ENCODE data around the gene EFCAB6. TPM values are rescaled to one million over a fixed set of nuclear protein-coding genes. Genes with fewer than 3 reads are reported as not detected.

The EFCAB6 gene
- total RNA-seq, 2 donors from 2014 or later: 3.3 to 10.5 TPM

DNA sequence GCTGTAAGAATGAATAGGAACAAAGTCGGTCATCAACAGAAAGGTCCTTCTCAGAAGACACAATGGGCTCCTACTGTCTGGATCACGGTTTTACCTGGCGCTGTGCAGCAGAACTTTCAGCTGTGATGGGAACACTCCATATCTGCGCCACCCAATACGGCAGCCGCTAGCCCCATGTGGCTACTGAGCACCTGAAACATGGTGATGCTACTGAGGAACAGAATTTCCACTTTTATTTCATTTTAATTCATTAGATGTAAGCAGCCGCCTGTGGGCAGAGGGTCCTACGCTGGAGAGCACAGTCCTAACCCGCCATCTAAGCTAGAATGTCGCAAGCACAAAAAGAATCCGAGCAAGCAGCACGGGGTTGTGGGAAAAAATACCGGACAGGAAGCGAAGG lies 47.5 kb upstream of the EFCAB6 start:
- intact Hi-C loops (cut with DNase I): no loop called here
- TF ChIP-seq POLR2AphosphoS5 (IDR thresholded peaks at IDR 0.05): no peak
- TF ChIP-seq, protein P1, sequence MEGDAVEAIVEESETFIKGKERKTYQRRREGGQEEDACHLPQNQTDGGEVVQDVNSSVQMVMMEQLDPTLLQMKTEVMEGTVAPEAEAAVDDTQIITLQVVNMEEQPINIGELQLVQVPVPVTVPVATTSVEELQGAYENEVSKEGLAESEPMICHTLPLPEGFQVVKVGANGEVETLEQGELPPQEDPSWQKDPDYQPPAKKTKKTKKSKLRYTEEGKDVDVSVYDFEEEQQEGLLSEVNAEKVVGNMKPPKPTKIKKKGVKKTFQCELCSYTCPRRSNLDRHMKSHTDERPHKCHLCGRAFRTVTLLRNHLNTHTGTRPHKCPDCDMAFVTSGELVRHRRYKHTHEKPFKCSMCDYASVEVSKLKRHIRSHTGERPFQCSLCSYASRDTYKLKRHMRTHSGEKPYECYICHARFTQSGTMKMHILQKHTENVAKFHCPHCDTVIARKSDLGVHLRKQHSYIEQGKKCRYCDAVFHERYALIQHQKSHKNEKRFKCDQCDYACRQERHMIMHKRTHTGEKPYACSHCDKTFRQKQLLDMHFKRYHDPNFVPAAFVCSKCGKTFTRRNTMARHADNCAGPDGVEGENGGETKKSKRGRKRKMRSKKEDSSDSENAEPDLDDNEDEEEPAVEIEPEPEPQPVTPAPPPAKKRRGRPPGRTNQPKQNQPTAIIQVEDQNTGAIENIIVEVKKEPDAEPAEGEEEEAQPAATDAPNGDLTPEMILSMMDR (IDR thresholded peaks at IDR 0.05): no peak
- TF ChIP-seq POLR2A (IDR thresholded peaks at IDR 0.05): no peak
- no peak overlapping the region for H3K27ac ChIP-seq
- no peaks in the 10 kb centered on the region for H3K4me1 ChIP-seq (replicated peaks)
- H3K27me3 ChIP-seq (replicated peaks; ENCODE audit: insufficient read depth): peaks cover 13% of the 10 kb centered on the region
- no peaks in the 10 kb centered on the region for H3K36me3 ChIP-seq
- H3K4me3 ChIP-seq: no peak overlapping the region
- WGBS: 86% methylated on average over 14 of the region's 14 CpGs
- H3K9me3 ChIP-seq: no peaks in the 10 kb centered on the region
- DNase-seq (ENCODE audit: low spot score): no peak

DNA sequence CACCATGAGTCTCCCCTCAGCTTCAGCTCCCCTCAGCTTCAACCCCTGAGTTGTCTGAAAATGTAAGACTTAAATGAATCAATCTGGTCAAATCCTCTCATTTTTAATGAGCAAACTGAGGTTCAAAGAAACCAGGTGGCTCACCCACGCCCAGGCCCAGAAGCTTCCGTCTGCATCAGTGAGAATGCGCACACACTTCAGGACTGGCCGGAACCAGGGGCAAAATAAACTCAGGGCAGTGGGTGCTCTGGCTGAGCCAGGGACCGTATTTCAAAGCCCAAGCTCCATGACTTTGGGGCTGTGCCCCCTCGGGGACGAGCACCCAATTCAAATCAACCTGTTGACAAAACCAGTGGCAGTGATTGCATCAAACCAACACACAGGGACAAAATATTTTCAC lies 47.1 kb upstream of the EFCAB6 start:
- WGBS: 89% methylated on average over 7 of the region's 7 CpGs
- TF ChIP-seq POLR2A (IDR thresholded peaks at IDR 0.05) (no peak), POLR2AphosphoS5 (IDR thresholded peaks at IDR 0.05) (no peak)
- TF ChIP-seq, protein P1 (IDR thresholded peaks at IDR 0.05): no peak
- intact Hi-C loops (cut with DNase I): no loop called here
- H3K27me3 ChIP-seq (replicated peaks; ENCODE audit: insufficient read depth): peaks cover 10% of the 10 kb centered on the region
- H3K36me3 ChIP-seq: no peaks in the 10 kb centered on the region
- H3K4me1 ChIP-seq (replicated peaks): no peaks in the 10 kb centered on the region
- no peak overlapping the region for H3K4me3 ChIP-seq
- no peaks in the 10 kb centered on the region for H3K9me3 ChIP-seq
- DNase-seq (ENCODE audit: low spot score): no peak
- no peak overlapping the region for H3K27ac ChIP-seq

DNA sequence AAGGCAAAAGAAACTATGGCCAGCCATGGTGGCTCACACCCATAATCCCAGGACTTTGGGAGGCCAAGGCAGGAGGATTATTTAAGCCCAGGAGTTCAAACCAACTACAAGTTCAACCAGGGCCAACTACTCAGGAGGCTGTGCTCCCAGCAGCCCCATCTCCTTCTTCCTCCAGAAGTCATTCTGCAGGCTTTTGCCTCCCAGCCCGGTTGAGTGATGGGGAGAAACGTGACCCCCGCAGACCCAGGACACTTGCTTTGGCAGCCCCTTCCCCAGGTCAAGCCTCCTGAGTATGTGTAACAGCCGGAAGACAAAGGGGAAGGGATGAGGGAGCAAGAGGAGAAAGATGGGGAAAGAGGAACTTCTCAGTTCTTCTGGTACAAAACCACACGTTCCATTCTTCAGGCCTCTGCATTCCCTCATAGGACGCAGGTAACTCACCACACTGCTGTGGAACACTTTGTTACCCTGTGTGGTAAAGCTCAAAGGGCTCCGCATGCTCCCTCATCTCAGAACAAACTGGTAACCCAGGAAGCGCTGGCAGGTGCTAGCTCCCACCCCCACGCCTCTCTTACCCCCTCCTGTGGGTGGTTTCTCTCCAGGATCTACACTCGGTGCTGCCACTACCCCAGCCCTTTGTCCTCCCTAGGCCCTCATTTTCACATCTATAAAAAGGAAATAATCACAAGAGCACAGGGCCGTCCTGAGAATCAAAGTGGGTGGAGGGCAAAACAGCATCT lies 46.2 kb upstream of the EFCAB6 start:
- Histone ChIP-seq H3K36me3 (no peaks in the 10 kb centered on the region), H3K27me3 (replicated peaks; ENCODE audit: insufficient read depth) (peaks cover 5% of the 10 kb centered on the region), H3K4me1 (replicated peaks) (no peaks in the 10 kb centered on the region), H3K4me3 (no peak overlapping the region), H3K27ac (no peak overlapping the region), H3K9me3 (no peaks in the 10 kb centered on the region)
- TF ChIP-seq, protein P1 (IDR thresholded peaks at IDR 0.05): no peak
- TF ChIP-seq POLR2A (IDR thresholded peaks at IDR 0.05) (no peak), POLR2AphosphoS5 (IDR thresholded peaks at IDR 0.05) (no peak)
- 78% methylated on average over 11 of the region's 11 CpGs for WGBS
- no peak for DNase-seq (ENCODE audit: low spot score)
- intact Hi-C loops (cut with DNase I): no loop called here

DNA sequence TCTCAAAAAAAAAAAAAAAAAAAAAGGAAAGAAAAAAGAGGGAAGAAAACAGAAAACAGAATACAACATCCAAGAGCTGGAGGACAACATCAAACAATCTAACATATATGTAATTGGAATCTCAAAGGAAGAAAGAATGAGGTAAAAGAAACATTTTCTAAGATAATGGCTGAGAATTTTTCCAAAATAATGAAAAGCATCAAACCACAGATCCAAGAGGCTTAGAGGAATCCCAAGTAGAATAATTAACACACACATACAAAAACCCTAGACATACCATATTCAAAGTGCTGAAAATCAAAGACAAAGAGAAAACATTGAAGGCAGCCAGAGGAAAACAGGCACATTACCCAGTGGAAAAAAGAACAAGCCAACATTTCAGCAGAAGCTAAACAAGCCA lies 45.3 kb upstream of the EFCAB6 start:
- no peak for TF ChIP-seq POLR2A (IDR thresholded peaks at IDR 0.05)
- TF ChIP-seq, protein P1 (IDR thresholded peaks at IDR 0.05): no peak
- TF ChIP-seq POLR2AphosphoS5 (IDR thresholded peaks at IDR 0.05): no peak
- no peak for DNase-seq (ENCODE audit: low spot score)
- H3K27me3 ChIP-seq (replicated peaks; ENCODE audit: insufficient read depth): peaks cover 5% of the 10 kb centered on the region
- H3K36me3 ChIP-seq: no peaks in the 10 kb centered on the region
- H3K27ac ChIP-seq: no peak overlapping the region
- no peaks in the 10 kb centered on the region for H3K9me3 ChIP-seq
- intact Hi-C loops (cut with DNase I): no loop called here
- H3K4me1 ChIP-seq (replicated peaks): no peaks in the 10 kb centered on the region
- no peak overlapping the region for H3K4me3 ChIP-seq

DNA sequence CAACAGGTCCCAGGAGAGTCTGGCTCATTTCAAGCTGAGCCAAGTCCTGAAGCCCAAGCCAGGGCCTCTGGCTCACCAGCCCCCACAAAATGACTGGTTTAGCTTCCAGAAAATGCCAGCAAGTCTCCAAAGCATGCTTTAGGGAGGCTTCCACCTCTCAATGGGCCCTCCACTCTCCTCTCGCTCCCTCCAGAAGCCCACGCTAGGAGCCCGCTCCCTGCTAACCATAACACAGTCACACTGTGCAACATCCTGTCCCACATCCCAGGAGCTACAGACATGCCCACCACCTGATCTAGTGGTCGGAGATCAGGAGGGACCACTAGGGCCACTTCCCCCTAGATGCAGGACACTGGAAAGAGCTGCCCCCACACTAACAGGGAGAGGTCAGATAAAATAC lies 43.3 kb upstream of the EFCAB6 start:
- DNase-seq (ENCODE audit: low spot score): no peak
- Histone ChIP-seq H3K9me3 (no peaks in the 10 kb centered on the region), H3K4me3 (no peak overlapping the region), H3K27me3 (replicated peaks; ENCODE audit: insufficient read depth) (peaks cover 7% of the 10 kb centered on the region), H3K36me3 (no peaks in the 10 kb centered on the region), H3K27ac (no peak overlapping the region), H3K4me1 (replicated peaks) (no peaks in the 10 kb centered on the region)
- WGBS: 98% methylated on average over 4 of the region's 4 CpGs
- TF ChIP-seq POLR2A (IDR thresholded peaks at IDR 0.05): no peak
- TF ChIP-seq POLR2AphosphoS5 (IDR thresholded peaks at IDR 0.05): no peak
- TF ChIP-seq, protein P1 (IDR thresholded peaks at IDR 0.05): no peak
- intact Hi-C loops (cut with DNase I): no loop called here
